Endothelial cell of umbilical vein (primary cell): ENCODE data around the gene TOM1L2. TPM values are rescaled to one million over a fixed set of nuclear protein-coding genes. Genes with fewer than 3 reads are reported as not detected.
A peak's percentile ranks its signal among the peaks of the same experiment; 100 is the strongest.

Experiments
- BruUV-seq: library from RNA; stranded (reverse); fragments of 400-500 nt; replicated peaks from 2 replicates; lab custom pipeline; 2021; lab: Mats Ljungman, UMichigan
- CTCF ChIA-PET: fragments of 300-600, 350-600 bp; sonication (Branson Sonifier 250); formaldehyde crosslinking; loops from one replicate; lab custom pipeline; 2021; ENCODE audit warnings: antibody characterized with exemption, inconsistent platforms; lab: Charles Lee
- POLR2A ChIA-PET: fragments of 300-600, 350-600 bp; sonication (Branson Sonifier 250); formaldehyde crosslinking; loops from one replicate; lab custom pipeline; 2021; ENCODE audit warnings: antibody characterized with exemption, inconsistent platforms; lab: Charles Lee
- DNase-seq: peaks from one replicate; pipeline ENCODE4 v3.0.0-alpha.2; 2011; ENCODE audit warnings: low read depth, low spot score
- FAIRE-seq: peaks from 2 replicates; lab custom pipeline; 2011; peaks lifted over from hg19 to GRCh38; lab: Jason Lieb, UNC
- H2AFZ ChIP-seq: 2 replicates; pipeline ENCODE4 v1.6.0; 2012; ENCODE audit warnings: low read depth, low read length, control low read depth, inconsistent platforms
- H3K27ac ChIP-seq: 2 replicates; pipeline ENCODE4 v1.5.1; 2011; ENCODE audit warnings: low read depth, mild to moderate bottlenecking, control low read depth, low read length, moderate library complexity; ENCODE audit not compliant: insufficient read depth
- H3K27me3 ChIP-seq, 2 experiments: 2 replicates each; pipeline versions ENCODE4 v1.6.0 to v1.6.1; 2011; ENCODE audit warnings: low read length in 2 of 2, mixed read lengths in 1 of 2; ENCODE audit not compliant: control insufficient read depth in 2 of 2, insufficient read depth in 2 of 2
- H3K36me3 ChIP-seq, 2 experiments: 2 replicates in 1 of 2; 3 replicates in 1 of 2; pipeline ENCODE4 v1.5.1; 2011; ENCODE audit warnings: low read length in 2 of 2, mild to moderate bottlenecking in 1 of 2, moderate library complexity in 1 of 2; ENCODE audit not compliant: control insufficient read depth in 2 of 2, insufficient read depth in 2 of 2; ENCODE audit errors: extremely low read depth in 1 of 2
- H3K4me1 ChIP-seq: 3 replicates; pipeline ENCODE4 v1.5.1; 2011; ENCODE audit warnings: mild to moderate bottlenecking, low read length; ENCODE audit not compliant: control insufficient read depth, insufficient read depth; ENCODE audit errors: extremely low read depth
- H3K4me2 ChIP-seq: 2 replicates; pipeline ENCODE4 v1.6.1; 2011; ENCODE audit warnings: low read length, control low read depth, mixed read lengths; ENCODE audit not compliant: insufficient read depth
- H3K4me3 ChIP-seq, 3 experiments: fragments of 200-600 bp in 1 of 3; sonication (generic), shearing (Covaris generic) in 1 of 3; replicated peaks in 1 of 3; 2 replicates each; pipeline ENCODE4 v1.5.1; 2011 to 2016; ENCODE audit warnings: control low read depth in 3 of 3, low read length in 3 of 3, mild to moderate bottlenecking in 2 of 3, inconsistent platforms in 1 of 3, low read depth in 1 of 3, moderate library complexity in 1 of 3; ENCODE audit not compliant: insufficient read depth in 1 of 3
- H3K79me2 ChIP-seq: 2 replicates; pipeline ENCODE4 v1.6.0; 2012; ENCODE audit warnings: low read length, inconsistent platforms; ENCODE audit not compliant: control insufficient read depth, insufficient read depth
- H3K9ac ChIP-seq: replicated peaks from 2 replicates; pipeline ENCODE3; 2011; ENCODE audit warnings: low read length, control low read depth; ENCODE audit not compliant: insufficient read depth; ENCODE audit errors: extremely low read depth
- H3K9me1 ChIP-seq: replicated peaks from 3 replicates; pipeline ENCODE4 v1.6.0; 2011; ENCODE audit warnings: mild to moderate bottlenecking, low read length; ENCODE audit not compliant: control insufficient read depth, insufficient read depth; ENCODE audit errors: extremely low read depth
- H3K9me3 ChIP-seq: replicated peaks from 2 replicates; pipeline ENCODE4 v1.5.1; 2012; ENCODE audit warnings: low read length, inconsistent platforms; ENCODE audit not compliant: control insufficient read depth, insufficient read depth
- H4K20me1 ChIP-seq: replicated peaks from 2 replicates; pipeline ENCODE3; 2011; ENCODE audit warnings: mild to moderate bottlenecking, low read length; ENCODE audit not compliant: control insufficient read depth, insufficient read depth; ENCODE audit errors: extremely low read depth
- CTCF ChIP-seq, 2 donors: IDR thresholded peaks; 1 replicate in 1 of 2; 2 replicates in 1 of 2; pipeline ENCODE4 v1.5.1; 2011; ENCODE audit warnings: low read length in 2 of 2, mild to moderate bottlenecking in 2 of 2, moderate library complexity in 2 of 2, control low read depth in 1 of 2, inconsistent platforms in 1 of 2, low read depth in 1 of 2; ENCODE audit not compliant: insufficient read depth in 1 of 2; ENCODE audit errors: extremely low read depth in 1 of 2
- EZH2 ChIP-seq: IDR thresholded peaks from 2 replicates; pipeline ENCODE4 v1.6.1; 2012; ENCODE audit warnings: borderline replicate concordance, low read depth, mild to moderate bottlenecking, moderate library complexity, low read length, inconsistent platforms; ENCODE audit not compliant: severe bottlenecking
- MYC ChIP-seq: IDR thresholded peaks from one replicate; pipeline ENCODE4 v1.6.1; 2011; ENCODE audit warnings: mild to moderate bottlenecking, low read depth, low read length
- dilution Hi-C: fragments of 300-500 bp; cut with MboI; formaldehyde crosslinking; loops from one replicate; pipeline ENCODE4 v1.15.0; 2019; ENCODE audit warnings: low sequenced_read_pairs; ENCODE audit not compliant: extremely low pct_ligation_motif_present
- intact Hi-C: fragments of 100-400 bp; cut with micrococcal nuclease; formaldehyde crosslinking; loops from one replicate; pipeline ENCODE4 v1.10.0; 2022
- polyA plus RNA-seq, 4 experiments: library from polyadenylated mRNA; depleted of rRNA in 3 of 4; stranded (reverse) in 3 of 4; unstranded in 1 of 4; fragments of >200 nt; gene quantifications; 2 replicates each; pipeline versions ENCODE4 v1.2.1 to v1.2.3, GENCODE V29; 2011 to 2012; ENCODE audit warnings: missing spikeins in 1 of 4
- total RNA-seq: library from RNA; stranded (reverse); gene quantifications from 2 replicates; pipeline ENCODE4 v1.2.3, GENCODE V29; 2021

The TOM1L2 gene
- total and polyA plus RNA-seq, 2 donors (not counting 3 experiments of a cell fraction or from before 2014, with no cell fraction given): 31.7 to 37.6 TPM

GRCh38 chr17:17922070-17922614 lies 50.1 kb downstream of the TOM1L2 start:
- Histone ChIP-seq H3K4me3 (no peak overlapping the region), H3K4me2 (no peak overlapping the region), H3K27ac (peak overlapping the region; percentile 58), H3K79me2 (no peaks in the 10 kb centered on the region), H3K36me3 (no peaks in the 10 kb centered on the region), H4K20me1 (no peaks in the 10 kb centered on the region), H3K9ac (peak overlapping the region; percentile 30), H2AFZ (peak overlapping the region; percentile 0), H3K9me1 (no peaks in the 10 kb centered on the region), H3K4me1 (peaks cover 27% of the 10 kb centered on the region), H3K9me3 (no peaks in the 10 kb centered on the region), H3K27me3 (no peaks in the 10 kb centered on the region)
- intact Hi-C loops (loop anchor here (5.0 kb wide), 1 partner anchor 45 kb away; no protein-coding TSS in a partner anchor), dilution Hi-C loops (no loop called here)
- CTCF ChIA-PET: interaction anchor here (1.1 to 1.8 kb wide), 8 partner anchors 9 to 55 kb away, joined by 3 to 8 read pairs (median 4); no protein-coding TSS in a partner anchor
- FAIRE-seq (peak; percentile 48), DNase-seq (no peak)
- POLR2A ChIA-PET: no interaction called here
- no peak for TF ChIP-seq CTCF (IDR thresholded peaks at IDR 0.05; ENCODE audit: extremely low read depth in 1 of 2, insufficient read depth in 1 of 2, low read depth in 1 of 2, low read length in 2 of 2)
- TF ChIP-seq EZH2: no peak
- no peak for TF ChIP-seq MYC
- no TSS peak for BruUV-seq
